ENCODE results near the gene ZNF471. TPM values are rescaled to one million over a fixed set of nuclear protein-coding genes. Genes with fewer than 3 reads are reported as not detected.

Gene ZNF471
- 1 to 10 TPM in 1 of 2 experiments, under 1 TPM in 1; 0.95 to 1.1 TPM for total RNA-seq
- 0.09 TPM for polyA plus RNA-seq

DNA sequence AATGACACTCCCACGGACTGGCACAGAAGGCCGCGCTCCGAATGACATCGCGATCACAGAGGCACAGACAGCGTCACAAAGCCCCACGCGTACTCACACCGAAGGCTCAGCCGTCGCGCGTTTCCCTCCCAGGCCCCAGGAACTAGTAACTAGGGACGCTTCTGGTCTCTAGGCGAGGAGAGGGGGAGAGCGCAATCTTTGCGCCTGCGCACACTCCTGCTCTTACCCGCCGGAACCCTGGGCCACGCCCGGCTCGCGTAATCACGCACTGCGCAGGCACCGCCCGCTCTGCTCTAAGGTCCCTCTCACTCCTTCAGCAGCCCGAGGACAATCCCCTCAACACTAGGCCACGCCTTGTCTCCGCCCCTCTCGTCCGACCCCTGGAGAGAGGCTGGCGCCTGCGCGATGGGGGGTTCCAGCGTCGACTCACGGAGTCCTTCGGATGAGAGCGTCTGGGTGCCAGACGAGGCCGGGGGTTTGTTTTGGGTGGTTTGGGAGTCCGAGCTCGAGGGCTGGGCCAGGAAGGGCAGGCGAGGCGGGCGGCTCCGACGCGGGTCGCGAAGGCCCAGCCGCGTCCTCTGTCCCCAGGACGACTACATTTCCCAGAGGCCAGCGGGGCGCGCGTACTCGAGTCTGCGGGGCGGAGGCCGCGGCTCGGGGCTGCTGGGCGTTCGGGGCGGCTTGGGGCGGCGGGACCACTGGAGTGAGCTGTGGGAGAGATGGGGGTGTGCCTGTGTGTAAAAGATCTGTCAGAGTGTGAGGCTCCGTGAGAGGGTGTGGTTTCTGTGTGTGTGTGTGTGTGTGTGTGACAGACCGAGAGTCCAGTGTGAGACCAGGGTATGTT, at the start of gene ZNF471:
Gene ZNF471 (plus strand): TSS at position 410 of the 844 bp plus-strand sequence. CDS start 3,717 bp downstream, outside the sequence.
- POLR2A ChIA-PET = no interaction called here
- Mint-ChIP-seq H3K4me3 (peak within 1 kb of the TSS in 2 of 7 donors; percentile 60 to 73), H3K27me3 (peaks cover 7 to 9% of the 10 kb centered on the region in 2 donors), H3K4me1 (peaks cover 5 to 6% (median 6%) of the 10 kb centered on the region in 3 donors), H3K36me3 (peaks cover 1 to 15% (median 5%) of the 10 kb centered on the region in 3 donors), H3K9me3 (peaks cover 15 to 54% (median 35%) of the 10 kb centered on the region in 5 donors), H3K27ac (peak within 1 kb of the TSS in 5 of 8 donors; percentile 20 to 94 (median 83))
- Histone ChIP-seq H3K4me1 (ENCODE audit: insufficient read depth, low read length) (no peaks in the 10 kb centered on the region), H3K36me3 (ENCODE audit: insufficient read depth, low read length) (no peaks in the 10 kb centered on the region), H3K9me3 (ENCODE audit: low read length) (peaks cover 4% of the 10 kb centered on the region), H3K4me3 (ENCODE audit: low read length) (peak within 1 kb of the TSS; percentile 29), H3K27me3 (ENCODE audit: insufficient read depth, low read length, poor library complexity, severe bottlenecking) (no peaks in the 10 kb centered on the region), H3K27ac (ENCODE audit: low read depth, low read length) (no peak within 1 kb of the TSS)
- DNase-seq = peak; percentile 38 to 89 (median 80)
- CTCF ChIA-PET = no interaction called here

DNA sequence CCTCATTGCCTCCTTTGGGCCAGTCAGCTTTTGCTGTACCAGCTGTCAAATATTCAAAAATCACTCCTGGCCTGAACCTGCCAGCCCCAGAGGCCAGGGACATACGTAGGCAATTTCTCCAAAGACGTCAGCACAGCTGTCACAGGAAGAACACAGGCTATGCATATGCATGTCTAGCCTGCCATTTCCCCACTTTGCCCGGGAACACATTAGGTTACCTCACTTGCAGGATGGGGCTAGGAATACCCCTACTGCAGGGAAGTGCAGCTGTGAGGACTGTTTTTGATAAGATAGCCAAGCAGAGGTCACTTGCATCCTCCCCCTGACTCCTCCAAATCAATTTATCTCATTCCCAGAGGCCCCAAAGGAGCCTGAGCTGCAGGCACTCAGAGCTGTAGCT, 33.3 kb upstream of the ZNF471 start:
- Mint-ChIP-seq H3K27ac (no peak overlapping the region), H3K36me3 (peaks cover 6 to 19% (median 6%) of the 10 kb centered on the region in 3 donors), H3K4me1 (peaks cover 5 to 11% (median 11%) of the 10 kb centered on the region in 3 donors), H3K27me3 (peaks cover 27 to 32% of the 10 kb centered on the region in 2 donors), H3K9me3 (peaks cover 45 to 81% (median 74%) of the 10 kb centered on the region in 5 donors), H3K4me3 (no peak overlapping the region)
- Histone ChIP-seq H3K9me3 (ENCODE audit: low read length) (peaks cover 7% of the 10 kb centered on the region), H3K4me1 (ENCODE audit: insufficient read depth, low read length) (no peaks in the 10 kb centered on the region), H3K27me3 (ENCODE audit: insufficient read depth, low read length, poor library complexity, severe bottlenecking) (no peaks in the 10 kb centered on the region), H3K36me3 (ENCODE audit: insufficient read depth, low read length) (no peaks in the 10 kb centered on the region), H3K27ac (ENCODE audit: low read depth, low read length) (no peak overlapping the region), H3K4me3 (ENCODE audit: low read length) (no peak overlapping the region)
- ChIA-PET POLR2A (no interaction called here), CTCF (no interaction called here)
- DNase-seq = no peak

DNA sequence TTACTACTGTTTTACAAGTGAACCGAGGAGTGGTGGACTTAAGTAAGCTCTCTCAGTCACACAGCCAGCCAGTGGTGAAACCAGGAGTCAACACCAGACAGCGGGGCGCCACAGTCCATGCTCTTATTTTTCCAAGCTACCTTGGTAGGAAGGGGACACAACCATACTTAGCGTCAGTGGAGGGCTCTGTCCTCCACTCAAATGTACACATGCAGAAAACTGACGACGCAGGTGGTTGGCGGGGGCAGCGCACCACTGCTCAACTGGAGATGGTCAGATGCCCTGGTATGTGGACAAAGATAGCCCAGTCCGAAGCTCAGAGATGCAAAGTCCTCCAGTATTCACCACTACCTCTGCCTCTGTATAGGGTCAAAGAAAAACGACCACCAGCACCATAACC, 31.6 kb upstream of the ZNF471 start:
- Histone ChIP-seq H3K27me3 (ENCODE audit: insufficient read depth, low read length, poor library complexity, severe bottlenecking) (no peaks in the 10 kb centered on the region), H3K4me1 (ENCODE audit: insufficient read depth, low read length) (no peaks in the 10 kb centered on the region), H3K36me3 (ENCODE audit: insufficient read depth, low read length) (no peaks in the 10 kb centered on the region), H3K9me3 (ENCODE audit: low read length) (peaks cover 7% of the 10 kb centered on the region), H3K27ac (ENCODE audit: low read depth, low read length) (no peak overlapping the region), H3K4me3 (ENCODE audit: low read length) (no peak overlapping the region)
- no peak for DNase-seq
- Mint-ChIP-seq H3K9me3 (peaks cover 51 to 88% (median 80%) of the 10 kb centered on the region in 5 donors), H3K4me1 (peaks cover 5 to 11% (median 11%) of the 10 kb centered on the region in 3 donors), H3K36me3 (peaks cover 6 to 19% (median 7%) of the 10 kb centered on the region in 3 donors), H3K4me3 (no peak overlapping the region), H3K27me3 (peaks cover 32 to 41% of the 10 kb centered on the region in 2 donors), H3K27ac (no peak overlapping the region)
- POLR2A ChIA-PET = no interaction called here
- CTCF ChIA-PET = no interaction called here

DNA sequence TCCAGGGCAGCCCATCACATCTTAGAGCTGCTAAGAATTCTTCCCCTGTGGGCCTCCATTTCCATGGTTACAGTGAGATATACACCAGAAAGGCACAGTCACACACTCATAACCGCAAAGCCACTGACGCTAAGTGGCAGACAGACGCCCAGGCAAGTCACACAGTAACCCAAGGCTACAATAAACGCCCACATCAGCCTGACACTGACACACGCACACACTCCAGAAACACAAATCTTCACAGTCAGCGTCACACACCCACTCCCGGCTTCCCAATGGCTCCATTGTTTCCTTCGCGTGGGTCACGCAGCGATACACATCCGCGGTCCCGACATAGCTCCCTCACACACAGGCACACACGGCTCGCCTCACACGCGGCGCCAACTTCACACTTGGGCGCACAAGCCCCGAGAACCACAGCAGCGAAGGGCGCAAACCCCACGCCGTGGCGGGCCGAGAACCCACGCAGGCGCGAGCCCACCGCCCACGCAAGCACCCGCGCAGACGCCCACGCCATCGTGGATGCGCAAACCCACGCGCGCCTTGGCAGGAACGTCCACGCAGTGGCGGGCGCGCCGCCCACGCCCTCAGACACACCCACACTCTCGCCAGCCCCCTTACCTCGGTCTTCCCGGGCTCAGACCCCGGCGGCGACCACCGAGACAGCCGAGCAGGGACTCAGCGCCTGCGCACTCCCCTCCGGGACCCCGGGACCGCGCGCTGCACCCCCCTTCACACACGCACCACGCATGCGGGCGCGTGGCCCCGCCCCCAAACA, 30.8 kb upstream of the ZNF471 start, which contains the start of gene ZNF667:
Gene ZNF667 (minus strand): TSS at position 695 of the 778 bp plus-strand sequence. CDS start 14,975 bp downstream, outside the sequence.
- H3K27me3 Mint-ChIP-seq = peaks cover 36 to 41% of the 10 kb centered on the region in 2 donors
- CTCF ChIA-PET = no interaction called here
- H3K27ac ChIP-seq (ENCODE audit: low read depth, low read length) = no peak within 1 kb of the TSS

DNA sequence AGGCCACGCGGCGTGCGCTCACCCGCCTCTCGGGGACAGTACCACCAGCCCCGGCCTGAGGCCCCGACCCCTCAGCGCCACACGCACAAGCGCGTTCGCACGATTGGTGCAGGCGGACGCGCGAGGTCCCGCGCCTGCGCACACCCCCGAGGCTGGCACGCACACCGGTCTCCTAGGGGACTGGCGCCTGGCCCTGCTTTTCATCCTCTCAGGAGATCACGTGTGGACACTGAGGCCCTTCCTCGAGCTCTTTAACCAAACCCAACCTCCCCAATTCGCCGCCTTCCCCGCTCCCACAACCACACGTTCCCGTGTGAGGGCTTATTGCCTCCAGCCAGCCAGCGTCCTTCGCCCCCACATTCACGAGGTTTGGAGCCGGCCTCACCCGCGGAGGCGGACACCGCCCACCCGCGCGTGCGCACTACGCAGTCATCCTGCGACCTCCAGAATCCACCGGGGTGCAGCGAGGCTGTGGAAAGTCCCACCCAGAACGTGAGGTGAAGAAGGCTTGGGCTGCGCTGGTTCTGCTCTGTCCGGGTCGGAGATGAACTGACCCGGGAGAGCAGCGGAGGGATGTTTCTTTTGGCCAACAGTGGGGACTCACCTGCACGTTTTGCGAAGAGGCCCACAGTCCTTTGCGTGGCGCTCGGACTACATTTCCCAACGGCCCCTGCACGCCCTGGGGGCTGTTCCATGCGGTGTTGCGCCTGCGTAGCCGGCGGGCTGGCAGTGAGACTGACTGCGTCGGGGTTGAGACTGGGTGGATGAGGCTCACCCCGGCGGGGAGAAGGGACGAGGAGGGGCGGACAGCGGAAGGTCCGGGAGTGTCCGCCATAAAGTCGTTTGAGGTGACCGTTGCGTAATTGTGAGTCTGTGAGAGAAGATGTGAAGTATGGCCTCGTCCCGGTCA, 30.0 kb upstream of the ZNF471 start:
- H3K27me3 Mint-ChIP-seq = peaks cover 39 to 41% of the 10 kb centered on the region in 2 donors
- peak overlapping the region in 5 of 7 donors; percentile 18 to 76 (median 57) for H3K4me3 Mint-ChIP-seq
- H3K4me3 ChIP-seq (ENCODE audit: low read length) = peak overlapping the region; percentile 43
- peaks cover 42 to 83% (median 70%) of the 10 kb centered on the region in 5 donors for H3K9me3 Mint-ChIP-seq
- peaks cover 5 to 12% (median 7%) of the 10 kb centered on the region in 3 donors for H3K36me3 Mint-ChIP-seq
- H3K27me3 ChIP-seq (ENCODE audit: insufficient read depth, low read length, poor library complexity, severe bottlenecking) = no peaks in the 10 kb centered on the region
- ChIA-PET POLR2A (no interaction called here), CTCF (no interaction called here)
- H3K27ac Mint-ChIP-seq = peak overlapping the region in 3 of 8 donors; percentile 65 to 93 (median 88)
- H3K36me3 ChIP-seq (ENCODE audit: insufficient read depth, low read length) = no peaks in the 10 kb centered on the region
- peaks cover 5 to 11% (median 11%) of the 10 kb centered on the region in 3 donors for H3K4me1 Mint-ChIP-seq
- H3K9me3 ChIP-seq (ENCODE audit: low read length) = peaks cover 7% of the 10 kb centered on the region
- DNase-seq = peak in 3 of 5 donors; percentile 48 to 85 (median 49)
- no peaks in the 10 kb centered on the region for H3K4me1 ChIP-seq (ENCODE audit: insufficient read depth, low read length)
- H3K27ac ChIP-seq (ENCODE audit: low read depth, low read length) = no peak overlapping the region

More for the DNA sequence above, 30.8 kb upstream of the ZNF471 start, which contains the start of gene ZNF667:
- H3K9me3 ChIP-seq (ENCODE audit: low read length) = peaks cover 7% of the 10 kb centered on the region
- peak in 2 of 5 donors; percentile 36 to 67 for DNase-seq
- H3K36me3 ChIP-seq (ENCODE audit: insufficient read depth, low read length) = no peaks in the 10 kb centered on the region
- H3K27me3 ChIP-seq (ENCODE audit: insufficient read depth, low read length, poor library complexity, severe bottlenecking) = no peaks in the 10 kb centered on the region
- H3K4me3 Mint-ChIP-seq = peak within 1 kb of the TSS in 6 of 7 donors; percentile 33 to 76 (median 60)
- peak within 1 kb of the TSS in 3 of 8 donors; percentile 67 to 93 (median 88) for H3K27ac Mint-ChIP-seq
- H3K4me3 ChIP-seq (ENCODE audit: low read length) = peak within 1 kb of the TSS; percentile 43
- no peaks in the 10 kb centered on the region for H3K4me1 ChIP-seq (ENCODE audit: insufficient read depth, low read length)
- POLR2A ChIA-PET = no interaction called here
- peaks cover 6 to 19% (median 7%) of the 10 kb centered on the region in 3 donors for H3K36me3 Mint-ChIP-seq
- peaks cover 48 to 88% (median 77%) of the 10 kb centered on the region in 5 donors for H3K9me3 Mint-ChIP-seq
- peaks cover 5 to 11% (median 11%) of the 10 kb centered on the region in 3 donors for H3K4me1 Mint-ChIP-seq

DNA sequence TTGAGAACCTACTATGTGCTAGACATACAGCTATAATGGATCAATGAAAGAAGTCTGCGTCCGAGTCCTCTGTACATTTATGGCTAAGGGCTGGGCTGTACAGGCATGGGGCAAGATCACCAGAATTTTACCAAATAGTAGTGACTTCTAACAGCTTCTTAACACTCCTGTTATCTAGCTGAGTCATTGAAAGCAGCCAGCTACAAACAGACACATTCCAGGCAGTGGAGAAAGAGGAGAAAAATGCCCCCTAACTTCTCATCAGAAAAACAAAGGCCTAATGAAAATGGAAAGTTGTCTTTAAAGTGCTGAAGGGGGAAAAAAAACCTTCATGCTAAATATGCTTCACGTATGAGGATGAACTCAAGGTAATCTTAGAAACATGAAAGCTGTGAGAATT, 16.3 kb upstream of the ZNF471 start:
- POLR2A ChIA-PET = no interaction called here
- CTCF ChIA-PET = no interaction called here
- Mint-ChIP-seq H3K9me3 (peaks cover 21 to 74% (median 48%) of the 10 kb centered on the region in 5 donors), H3K4me3 (no peak overlapping the region), H3K4me1 (no peaks in the 10 kb centered on the region), H3K36me3 (peaks cover 0 to 10% (median 2%) of the 10 kb centered on the region in 3 donors), H3K27me3 (peaks cover 0 to 3% of the 10 kb centered on the region in 2 donors), H3K27ac (no peak overlapping the region)
- Histone ChIP-seq H3K9me3 (ENCODE audit: low read length) (peaks cover 13% of the 10 kb centered on the region), H3K27ac (ENCODE audit: low read depth, low read length) (no peak overlapping the region), H3K27me3 (ENCODE audit: insufficient read depth, low read length, poor library complexity, severe bottlenecking) (no peaks in the 10 kb centered on the region), H3K36me3 (ENCODE audit: insufficient read depth, low read length) (no peaks in the 10 kb centered on the region), H3K4me3 (ENCODE audit: low read length) (no peak overlapping the region), H3K4me1 (ENCODE audit: insufficient read depth, low read length) (no peaks in the 10 kb centered on the region)
- DNase-seq = no peak

DNA sequence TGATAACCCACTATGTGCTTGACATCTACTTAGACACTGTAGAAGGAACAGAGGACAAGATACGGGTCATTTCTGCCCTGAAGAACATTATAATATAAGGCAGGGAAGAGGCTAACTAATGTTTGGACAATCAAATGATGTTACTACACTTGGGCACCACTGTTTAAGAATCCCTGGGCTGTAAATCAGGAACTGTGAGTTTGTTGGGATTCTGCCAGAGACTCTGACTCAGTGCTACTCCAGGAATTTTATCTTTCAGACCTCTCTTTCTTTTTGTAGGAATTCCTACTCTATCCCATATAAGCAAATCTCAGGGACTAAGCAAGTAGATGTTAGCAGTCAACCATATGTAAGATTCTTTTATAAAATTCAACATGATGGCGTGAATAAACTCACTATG, 3.1 kb upstream of the ZNF471 start:
- Histone ChIP-seq H3K4me1 (ENCODE audit: insufficient read depth, low read length) (no peaks in the 10 kb centered on the region), H3K27ac (ENCODE audit: low read depth, low read length) (no peak overlapping the region), H3K9me3 (ENCODE audit: low read length) (peaks cover 4% of the 10 kb centered on the region), H3K4me3 (ENCODE audit: low read length) (no peak overlapping the region), H3K36me3 (ENCODE audit: insufficient read depth, low read length) (no peaks in the 10 kb centered on the region), H3K27me3 (ENCODE audit: insufficient read depth, low read length, poor library complexity, severe bottlenecking) (no peaks in the 10 kb centered on the region)
- Mint-ChIP-seq H3K4me1 (peaks cover 5 to 6% (median 6%) of the 10 kb centered on the region in 3 donors), H3K36me3 (peaks cover 1 to 26% (median 5%) of the 10 kb centered on the region in 3 donors), H3K9me3 (peaks cover 17 to 72% (median 60%) of the 10 kb centered on the region in 5 donors), H3K27ac (no peak overlapping the region), H3K4me3 (no peak overlapping the region), H3K27me3 (peaks cover 9 to 11% of the 10 kb centered on the region in 2 donors)
- ChIA-PET POLR2A (no interaction called here), CTCF (no interaction called here)
- no peak for DNase-seq
